IPS-18c (cell line): Measurements from ENCODE around the gene PARD3B.

ENCODE experiments used
- H3K4me3 ChIP-seq: 2 replicates; pipeline ENCODE4 v1.7.0; 2013; ENCODE audit warnings: low read depth, mild to moderate bottlenecking, low read length, moderate library complexity; ENCODE audit not compliant: insufficient read depth
- H3K9me3 ChIP-seq: one replicate; pipeline ENCODE4 v1.6.1; 2013; ENCODE audit warnings: mild to moderate bottlenecking, low read length, moderate library complexity; ENCODE audit not compliant: control insufficient read depth, insufficient read depth

PARD3B gene

DNA sequence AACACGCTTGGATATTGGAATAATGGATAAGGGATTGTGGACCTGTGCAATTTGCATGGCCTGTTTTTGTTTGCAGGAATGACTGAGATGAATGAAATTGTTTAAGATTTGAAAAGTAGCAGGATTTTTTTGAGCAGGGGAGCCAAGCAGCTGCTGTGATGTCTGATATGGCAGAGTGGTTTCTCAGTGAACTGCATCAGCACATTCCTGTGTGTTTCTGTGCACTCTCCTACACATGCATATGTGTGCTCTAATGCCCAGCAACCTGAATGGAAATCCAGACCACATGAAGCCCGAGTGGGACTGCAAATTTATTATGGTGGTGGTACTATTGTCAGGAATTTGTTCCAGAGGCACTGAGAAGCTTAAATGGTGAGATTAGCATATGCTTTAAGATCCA, 161.7 kb downstream of the PARD3B start:
- H3K9me3 ChIP-seq: no peaks in the 10 kb centered on the region
- no peak overlapping the region for H3K4me3 ChIP-seq

- no peak overlapping the region for H3K4me3 ChIP-seq
- H3K9me3 ChIP-seq: no peaks in the 10 kb centered on the region
Observed at GRCh38 chr2:204713211-204713610, 167.9 kb downstream of the PARD3B start.

DNA sequence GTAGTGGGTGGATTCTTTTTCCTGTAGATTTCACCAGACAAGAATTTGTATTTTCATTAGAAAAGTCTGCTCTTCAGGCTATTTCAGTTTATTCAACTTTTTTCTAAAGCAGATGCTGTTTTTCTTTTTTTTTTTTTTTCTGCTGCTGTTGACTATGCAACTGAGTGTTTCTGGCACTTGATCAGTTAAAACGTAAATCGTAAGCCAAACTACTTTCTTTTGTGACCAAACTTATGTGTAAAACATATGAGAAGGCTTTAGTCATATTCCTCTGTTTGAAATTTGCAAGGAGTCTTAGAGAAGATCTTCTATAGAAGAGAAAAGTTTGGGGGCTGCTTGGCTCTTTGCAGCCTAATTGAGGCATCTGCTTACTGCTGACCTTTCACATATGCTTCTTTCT, 170.1 kb downstream of the PARD3B start:
- Histone ChIP-seq H3K4me3 (no peak overlapping the region), H3K9me3 (no peaks in the 10 kb centered on the region)

- H3K4me3 ChIP-seq: no peak overlapping the region
- no peaks in the 10 kb centered on the region for H3K9me3 ChIP-seq
Observed at GRCh38 chr2:204717591-204717990, 172.3 kb downstream of the PARD3B start.

DNA sequence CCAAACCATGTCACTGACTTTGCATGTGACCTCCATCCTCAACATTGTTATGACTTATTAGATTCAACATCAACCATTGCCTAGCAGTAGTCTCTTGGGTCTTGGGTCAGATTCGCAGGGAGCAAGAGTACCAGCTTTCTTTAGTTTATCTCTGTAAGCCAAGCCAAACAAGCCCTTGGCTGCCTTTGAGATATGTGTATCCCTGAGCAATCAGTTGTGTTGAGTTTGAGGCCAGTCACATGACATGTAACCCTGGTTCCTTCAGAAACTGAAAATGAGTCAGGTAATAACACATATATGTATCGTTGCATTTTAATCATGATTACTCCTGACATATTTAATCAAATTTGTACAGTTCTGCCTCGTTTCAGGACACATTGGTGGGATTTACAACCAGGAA, 173.3 kb downstream of the PARD3B start:
- no peaks in the 10 kb centered on the region for H3K9me3 ChIP-seq
- no peak overlapping the region for H3K4me3 ChIP-seq

DNA sequence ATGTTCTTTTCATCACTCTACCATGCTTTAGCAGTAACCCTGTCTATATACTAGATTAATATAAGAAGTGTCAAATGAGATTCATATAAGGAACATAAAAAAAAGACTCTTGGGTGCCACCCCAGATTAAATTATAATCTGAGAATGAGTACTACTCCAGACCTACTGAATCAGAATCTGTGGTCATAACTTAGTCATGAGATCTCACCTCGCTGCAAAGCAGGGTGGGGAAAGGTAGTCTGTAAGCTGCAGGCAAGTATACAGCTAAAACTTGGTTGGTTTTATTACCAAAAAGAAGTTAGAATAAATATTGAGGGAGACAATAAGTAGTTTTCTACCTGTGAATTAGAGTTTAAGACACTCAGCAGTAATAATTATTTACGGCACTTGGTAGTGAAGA, 175.6 kb downstream of the PARD3B start:
- no peak overlapping the region for H3K4me3 ChIP-seq
- no peaks in the 10 kb centered on the region for H3K9me3 ChIP-seq

GRCh38 chr2:204722207-204722606, 176.9 kb downstream of the PARD3B start:
- H3K4me3 ChIP-seq: no peak overlapping the region
- H3K9me3 ChIP-seq: no peaks in the 10 kb centered on the region

GRCh38 chr2:204722691-204723090, 177.4 kb downstream of the PARD3B start:
- Histone ChIP-seq H3K9me3 (no peaks in the 10 kb centered on the region), H3K4me3 (no peak overlapping the region)

DNA sequence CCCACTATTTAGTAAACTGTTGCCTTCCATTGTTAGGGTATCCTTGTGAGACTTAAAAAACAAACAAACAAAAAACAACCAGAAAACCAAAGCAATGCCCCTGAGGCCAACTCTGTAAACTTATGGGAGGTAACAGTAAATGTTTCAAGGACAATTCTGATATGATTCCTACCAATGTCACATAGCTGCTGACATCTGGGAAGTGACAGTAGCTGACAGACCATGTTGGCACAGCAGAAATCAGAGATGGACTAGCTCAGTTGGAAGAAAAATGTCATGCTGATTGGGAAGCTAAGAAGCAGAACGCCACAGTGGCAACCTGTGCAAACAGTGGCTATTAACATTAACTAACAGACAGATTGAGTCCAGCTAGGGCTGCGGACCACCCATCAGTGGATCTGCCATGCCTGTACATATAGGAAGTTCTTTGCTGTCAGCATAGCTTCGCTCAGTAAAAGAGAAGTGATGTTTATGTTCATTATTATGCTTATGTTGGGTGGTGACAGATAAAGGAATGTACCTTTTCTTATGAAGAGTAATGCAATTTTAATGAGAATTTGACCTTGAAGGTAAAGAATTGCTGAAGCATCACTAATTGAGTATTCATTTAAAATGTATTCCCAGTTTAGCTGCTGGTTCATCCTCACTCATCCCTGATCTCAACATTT, 180.6 kb downstream of the PARD3B start:
- Histone ChIP-seq H3K4me3 (no peak overlapping the region), H3K9me3 (no peaks in the 10 kb centered on the region)

DNA sequence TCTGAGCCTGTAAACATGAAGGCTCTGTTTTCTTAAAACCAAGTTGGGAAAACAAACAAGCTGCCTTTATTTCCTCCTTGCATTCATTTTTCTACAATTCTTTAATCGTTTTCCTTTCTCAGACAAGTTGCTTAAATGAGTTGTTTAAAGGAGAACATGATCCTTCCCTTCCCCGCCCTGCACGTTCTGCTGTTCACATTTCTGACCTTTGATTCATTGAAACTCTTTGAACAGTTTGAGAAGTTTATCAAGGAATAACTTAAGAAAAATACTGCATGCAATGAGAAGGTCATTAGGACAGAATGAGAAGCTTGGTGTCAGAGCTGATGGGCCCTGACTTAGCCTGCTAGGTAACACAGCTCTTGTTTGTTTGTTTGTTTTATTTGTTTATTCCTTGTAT, 181.6 kb downstream of the PARD3B start:
- H3K4me3 ChIP-seq: no peak overlapping the region
- no peaks in the 10 kb centered on the region for H3K9me3 ChIP-seq

- H3K9me3 ChIP-seq: no peaks in the 10 kb centered on the region
- no peak overlapping the region for H3K4me3 ChIP-seq
Observed at GRCh38 chr2:204727368-204727767, 182.1 kb downstream of the PARD3B start.

DNA sequence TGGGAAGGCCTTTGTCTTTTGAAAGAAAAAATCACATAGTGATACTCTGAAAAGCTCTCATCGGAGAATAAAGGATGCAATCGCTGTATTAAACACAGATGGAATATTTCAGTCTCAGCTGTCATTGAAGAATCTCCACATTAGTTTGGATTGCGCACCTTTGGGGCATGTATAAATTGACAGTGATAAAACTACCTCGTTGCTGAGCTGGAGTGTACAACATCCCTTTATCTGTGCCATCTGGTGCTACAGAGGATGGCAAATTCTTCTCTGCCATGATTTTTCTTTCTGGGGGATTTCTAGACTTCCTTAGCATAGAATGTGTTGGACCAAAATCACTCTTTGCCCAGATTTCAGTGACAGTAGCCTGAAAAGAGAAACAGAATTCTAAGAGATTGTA, 185.3 kb downstream of the PARD3B start:
- H3K4me3 ChIP-seq: no peak overlapping the region
- H3K9me3 ChIP-seq: no peaks in the 10 kb centered on the region

GRCh38 chr2:204732019-204732418, 186.7 kb downstream of the PARD3B start:
- Histone ChIP-seq H3K4me3 (no peak overlapping the region), H3K9me3 (no peaks in the 10 kb centered on the region)

DNA sequence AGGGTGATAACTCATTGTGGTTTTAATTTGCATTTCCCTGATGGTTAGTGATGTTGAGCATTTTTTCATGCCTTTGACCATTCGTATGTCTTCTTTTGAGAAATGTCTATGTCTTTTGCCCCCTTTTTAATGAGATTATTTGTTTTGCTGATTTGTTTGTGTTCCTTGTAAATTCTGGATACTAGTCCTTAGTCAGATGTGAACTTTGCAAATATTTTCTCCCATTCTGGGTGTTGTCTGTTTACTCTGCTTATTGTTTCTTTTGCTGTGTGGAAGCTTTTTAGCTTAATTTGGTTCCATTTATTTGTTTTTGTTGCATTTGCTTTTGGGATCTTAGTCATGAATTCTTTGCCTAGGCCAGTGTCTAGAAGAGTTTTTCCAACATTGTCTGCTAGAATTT, 192.0 kb downstream of the PARD3B start:
- H3K4me3 ChIP-seq: no peak overlapping the region

DNA sequence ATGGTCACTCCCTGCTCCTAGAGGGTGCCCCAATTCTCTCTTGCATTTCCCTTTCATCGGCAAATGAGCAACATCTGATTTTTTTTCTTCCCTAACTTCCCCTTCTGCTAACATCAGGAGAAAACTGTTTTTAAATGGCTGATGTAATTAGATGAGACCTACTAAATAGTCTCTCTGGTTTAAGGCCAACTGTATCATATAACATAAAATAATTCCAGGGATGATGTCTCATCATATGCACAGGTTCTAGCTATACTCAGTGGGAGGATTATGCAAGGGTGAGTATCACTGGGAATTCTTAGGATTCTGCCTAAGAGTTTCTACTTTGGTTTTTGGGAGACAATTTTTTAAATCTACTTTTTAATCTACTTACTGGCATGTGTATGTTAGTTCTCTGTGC, 193.4 kb downstream of the PARD3B start:
- Histone ChIP-seq H3K9me3 (no peaks in the 10 kb centered on the region), H3K4me3 (no peak overlapping the region)

More for the DNA sequence above, 192.0 kb downstream of the PARD3B start:
- H3K9me3 ChIP-seq: no peaks in the 10 kb centered on the region

DNA sequence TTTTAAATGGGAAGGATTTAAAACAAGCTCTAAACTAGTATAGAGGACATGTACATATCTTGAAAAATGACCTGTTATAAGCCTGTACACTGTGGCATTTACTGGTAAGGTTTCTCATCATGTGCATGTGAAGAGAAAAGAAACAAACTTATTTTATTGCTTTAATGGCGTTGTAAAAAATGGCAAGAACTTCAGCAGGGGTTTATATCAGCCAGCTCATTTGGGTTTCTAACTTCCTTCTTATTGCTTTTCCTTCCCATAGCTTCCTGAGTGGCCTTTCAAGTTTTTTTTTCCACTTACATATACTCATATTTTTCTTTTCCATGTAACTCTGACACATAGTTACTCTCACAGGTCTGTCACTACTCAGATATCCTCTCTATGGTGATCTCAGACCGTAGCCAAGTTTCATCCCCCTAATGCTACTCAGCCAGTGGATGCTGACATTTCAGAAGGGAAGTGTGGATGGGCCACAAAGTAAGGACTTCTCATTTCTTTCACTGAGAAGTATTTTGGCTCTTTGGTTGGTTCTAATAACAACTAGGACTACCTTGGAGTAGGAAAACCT, 198.2 kb downstream of the PARD3B start:
- H3K4me3 ChIP-seq: no peak overlapping the region
- no peaks in the 10 kb centered on the region for H3K9me3 ChIP-seq

GRCh38 chr2:204744506-204744905, 199.2 kb downstream of the PARD3B start:
- no peak overlapping the region for H3K4me3 ChIP-seq
- no peaks in the 10 kb centered on the region for H3K9me3 ChIP-seq

DNA sequence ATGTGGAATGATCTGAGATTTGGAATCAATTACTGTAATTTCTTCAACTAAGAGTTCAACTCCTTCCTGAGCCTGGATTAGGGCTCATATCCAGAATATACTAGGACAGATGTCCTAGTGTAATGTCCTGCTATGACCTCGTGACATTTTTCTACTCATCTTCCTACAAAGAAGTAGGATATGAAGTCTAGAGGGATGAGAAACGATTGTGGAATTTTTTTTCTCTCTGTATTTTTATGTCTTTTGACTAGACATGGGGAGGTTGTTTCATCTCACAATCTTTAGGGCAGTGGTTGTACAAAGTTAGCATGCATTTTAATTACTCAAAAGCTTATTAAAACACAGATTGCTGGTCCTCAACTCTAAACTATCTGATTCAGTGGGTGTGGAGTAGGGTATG, 203.0 kb downstream of the PARD3B start:
- Histone ChIP-seq H3K9me3 (no peaks in the 10 kb centered on the region), H3K4me3 (no peak overlapping the region)

GRCh38 chr2:204749319-204749718, 204.0 kb downstream of the PARD3B start:
- Histone ChIP-seq H3K4me3 (no peak overlapping the region), H3K9me3 (no peaks in the 10 kb centered on the region)
